NCI-H1092 treated with DMSO at 0.1 percent for 48 hours (cell line): Measurements from ENCODE around the gene ATXN1.
"Not testable (repeated sequence)": the region's sequence is repeated elsewhere in the genome, so short reads cannot be mapped to it uniquely, and the experiment has no call there.

ENCODE experiments used
- DNase-seq: peaks from one replicate; lab custom pipeline; 2025; lab: John Stamatoyannopoulos, UW

Gene ATXN1

DNA sequence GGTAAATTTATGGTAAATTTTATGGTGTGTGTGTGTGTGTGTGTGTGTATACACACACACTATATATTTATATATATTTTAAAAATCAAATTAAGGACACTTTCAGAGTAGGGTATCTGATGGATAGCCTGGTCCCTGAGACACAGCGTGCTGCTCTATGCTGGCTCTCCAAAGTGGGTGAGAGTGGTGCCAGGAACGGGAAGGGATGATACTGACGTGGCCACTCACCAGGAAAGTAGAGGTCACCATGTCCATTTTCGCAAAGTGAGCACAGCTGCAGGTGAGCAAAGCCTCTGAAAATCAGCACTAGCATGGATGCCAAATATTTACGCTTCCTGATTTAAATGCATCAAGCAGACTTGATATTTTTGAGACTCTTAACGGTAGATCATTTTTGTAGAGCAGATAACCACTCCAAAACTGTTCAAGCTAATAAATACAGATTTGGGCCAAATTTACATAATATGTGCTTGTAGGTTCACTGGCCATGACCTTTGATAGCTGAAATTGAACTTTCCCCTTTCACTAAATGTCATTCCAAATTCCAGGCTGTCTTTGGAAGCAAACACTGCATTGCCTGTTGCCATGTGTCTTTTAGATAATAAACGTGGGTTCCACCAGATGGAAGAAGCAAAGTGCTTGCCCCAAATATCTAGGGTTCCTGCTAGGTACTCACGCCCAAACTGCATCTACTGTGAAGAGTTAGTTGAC lies 116.6 kb downstream of the ATXN1 start:
- DNase-seq = no peak

DNA sequence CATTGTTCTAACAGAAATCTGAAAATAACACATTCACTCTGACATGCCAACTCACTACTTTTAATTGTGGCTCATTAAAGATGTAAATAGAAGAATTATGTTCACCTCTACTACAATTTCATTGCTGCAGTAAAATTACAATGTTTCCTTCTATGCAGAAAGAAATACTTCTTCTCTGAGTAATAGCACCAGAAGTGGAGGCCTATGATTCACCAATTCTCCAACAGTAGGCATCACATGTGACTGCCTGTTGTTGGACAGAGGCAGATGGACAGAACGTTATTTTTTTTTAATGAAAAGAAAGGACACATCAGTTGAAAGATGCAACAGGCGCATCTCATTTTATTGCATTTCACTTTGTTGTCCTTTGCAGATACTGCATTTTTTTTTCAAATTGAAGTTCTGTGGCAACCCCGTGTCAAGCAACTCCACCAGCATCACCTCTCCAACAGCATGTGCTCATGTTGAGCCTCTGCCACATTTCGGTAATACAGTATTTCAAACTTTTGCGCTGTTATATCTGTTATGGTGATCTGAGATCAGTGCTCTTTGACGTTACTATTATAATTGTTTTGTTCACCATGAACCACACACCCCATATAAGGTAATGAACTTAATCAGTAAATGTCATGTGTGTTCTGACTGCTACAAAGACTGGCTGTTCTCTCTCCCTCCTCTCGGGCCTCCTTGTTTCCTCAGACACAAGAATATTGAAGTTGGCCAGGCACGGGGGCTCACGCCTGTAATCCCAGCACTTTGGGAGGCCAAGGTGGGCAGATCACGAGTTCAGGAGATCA lies 121.4 kb downstream of the ATXN1 start:
- DNase-seq = no peak

DNA sequence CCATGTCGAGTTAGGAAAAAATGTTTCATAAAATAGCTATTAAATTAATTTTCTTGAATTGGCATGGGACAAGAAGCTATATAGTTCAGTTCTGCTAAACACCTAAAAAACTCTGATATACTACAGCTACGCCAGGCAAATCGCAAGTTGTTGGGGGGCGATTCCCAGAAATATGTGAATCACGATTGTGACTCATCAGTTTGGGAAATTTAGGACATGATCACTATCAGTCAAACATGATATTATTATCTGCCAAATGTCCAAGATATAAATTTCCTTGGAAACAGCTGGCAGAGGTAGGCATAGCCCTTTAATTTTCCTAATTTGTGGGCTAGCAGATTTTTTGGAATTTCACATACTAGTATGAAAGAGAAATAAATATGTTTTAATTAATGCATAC lies 123.6 kb downstream of the ATXN1 start:
- DNase-seq = no peak

DNA sequence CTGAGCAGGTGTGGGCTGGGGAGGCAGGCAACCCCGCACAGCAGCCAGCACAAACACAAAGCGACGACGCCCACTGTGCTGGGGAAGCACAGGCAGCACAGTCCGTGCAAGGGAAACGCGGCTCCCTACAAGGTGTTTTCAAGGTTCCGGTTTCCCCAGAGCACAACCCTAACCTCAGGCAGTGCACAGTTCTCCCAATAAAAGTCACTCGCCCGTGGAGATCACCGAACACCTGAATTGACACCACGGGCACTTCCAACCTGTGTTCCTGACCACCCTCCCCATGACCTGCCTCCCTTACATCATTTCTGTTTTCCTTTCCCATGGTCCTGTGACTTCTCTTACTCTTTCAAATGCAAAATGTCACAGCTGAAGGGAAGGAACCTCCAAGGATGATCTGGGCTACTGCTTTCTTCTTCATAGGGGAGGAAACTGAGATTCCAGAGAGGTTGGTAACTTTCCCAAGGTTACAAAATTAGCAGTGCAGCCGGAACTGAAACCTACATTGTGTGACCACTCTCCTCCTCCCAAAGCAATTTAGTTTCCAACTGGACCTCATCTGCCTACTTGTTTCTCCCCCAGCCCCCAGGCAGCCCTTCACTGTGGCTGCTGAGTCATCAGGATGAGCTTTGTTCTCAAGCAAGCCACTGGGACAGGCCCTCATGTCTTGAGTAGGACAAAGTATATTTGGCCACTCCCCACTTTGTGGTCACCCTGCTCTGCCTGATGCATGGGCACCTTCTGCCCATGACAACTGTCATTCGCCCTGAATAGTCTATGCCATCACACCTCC lies 125.3 kb downstream of the ATXN1 start:
- DNase-seq = no peak

DNA sequence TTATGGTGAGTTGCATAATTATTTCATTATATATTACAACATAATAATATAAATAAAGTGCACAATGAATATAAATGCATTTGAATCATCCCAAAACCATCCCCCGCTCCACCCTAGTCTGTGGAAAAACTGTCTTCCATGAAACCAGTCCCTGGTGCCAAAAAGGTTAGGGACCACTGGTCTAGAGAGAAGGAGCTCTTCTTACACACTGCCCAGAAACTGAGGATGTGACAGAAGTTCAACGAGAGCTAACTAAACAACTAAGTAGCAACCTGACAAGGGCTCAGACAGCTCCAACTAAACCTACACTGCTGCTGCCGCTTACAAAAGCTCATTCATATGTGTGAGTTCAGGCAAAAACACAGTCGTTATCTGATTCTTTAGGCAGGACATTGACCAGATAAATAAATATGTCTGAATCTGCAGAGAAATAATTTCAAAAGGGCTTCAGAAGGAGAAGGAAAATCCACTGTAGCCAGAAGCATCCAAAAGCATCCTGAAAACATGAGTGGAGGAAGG lies 125.9 kb downstream of the ATXN1 start:
- no peak for DNase-seq

- DNase-seq = no peak
Measured at GRCh38 chr6:16634855-16635254, 126.4 kb downstream of the ATXN1 start.

DNA sequence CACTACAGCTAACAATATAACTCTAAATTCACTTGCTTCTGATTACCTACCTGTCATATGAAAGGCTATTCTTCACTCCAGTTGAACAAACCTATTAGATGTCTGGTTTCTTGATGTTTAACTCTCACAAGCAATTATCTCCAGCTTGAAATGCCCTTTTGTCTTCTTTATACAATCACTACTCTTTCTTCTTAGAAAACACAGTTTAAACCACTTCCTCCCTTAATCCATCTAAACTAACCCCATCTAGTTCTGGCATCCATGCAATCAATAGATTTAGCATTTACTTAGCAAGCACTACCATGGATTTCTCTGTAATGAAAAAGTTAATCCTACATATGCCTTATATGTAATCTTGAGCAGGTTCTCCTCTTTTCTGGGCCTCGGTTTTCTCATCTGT lies 127.3 kb downstream of the ATXN1 start:
- no peak for DNase-seq

DNA sequence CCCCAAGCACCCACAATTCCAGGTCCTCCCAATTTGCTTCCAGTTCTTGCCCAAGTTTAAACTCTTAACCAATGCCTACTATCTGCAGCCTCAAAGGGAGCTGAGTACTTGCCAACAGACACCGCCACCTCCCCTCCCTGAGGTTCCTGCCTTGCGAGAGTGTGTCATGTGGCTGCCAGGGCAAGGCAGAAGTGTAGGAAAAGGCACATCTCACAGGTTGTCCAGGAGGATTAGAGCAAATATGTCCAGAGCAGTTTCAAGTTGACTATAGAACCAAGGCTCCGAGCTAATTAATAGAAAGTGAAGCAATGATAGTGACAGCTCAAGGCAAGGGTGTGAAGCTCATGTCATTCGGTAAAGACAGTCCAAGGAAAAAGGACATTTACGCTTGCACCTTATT lies 127.8 kb downstream of the ATXN1 start:
- no peak for DNase-seq

- DNase-seq = no peak
Measured at GRCh38 chr6:16632101-16632500, 129.2 kb downstream of the ATXN1 start.

DNA sequence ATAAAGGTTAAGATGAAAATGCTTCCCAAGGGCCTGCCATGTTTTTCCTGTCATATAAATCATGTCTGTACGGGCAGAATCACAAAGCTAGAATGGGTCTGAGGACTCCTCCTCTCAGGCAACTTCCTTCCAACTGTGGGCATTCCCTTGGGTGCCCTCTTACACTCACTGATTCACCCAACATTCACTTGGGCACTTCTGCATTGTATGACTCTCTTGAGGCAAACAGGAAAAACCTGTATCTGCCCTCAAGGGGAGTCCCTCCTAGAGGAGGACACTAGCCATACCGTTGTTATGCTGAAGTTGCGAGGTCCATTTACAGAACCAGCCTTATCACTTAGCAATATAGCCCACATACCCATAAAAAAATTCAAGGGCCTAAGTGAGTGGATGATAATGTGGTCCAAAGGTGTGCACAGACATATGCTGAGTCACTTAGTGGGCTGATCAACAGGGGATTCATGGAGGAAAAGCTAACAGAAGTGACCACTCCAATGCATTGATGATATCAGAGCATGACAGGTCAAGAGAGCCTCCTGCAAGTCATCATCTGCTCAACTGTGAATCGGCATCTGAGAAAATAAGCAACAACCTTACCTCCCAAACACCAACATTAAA lies 131.1 kb downstream of the ATXN1 start:
- DNase-seq = no peak

GRCh38 chr6:16628580-16628979 lies 132.7 kb downstream of the ATXN1 start:
- not testable (repeated sequence) for DNase-seq

DNA sequence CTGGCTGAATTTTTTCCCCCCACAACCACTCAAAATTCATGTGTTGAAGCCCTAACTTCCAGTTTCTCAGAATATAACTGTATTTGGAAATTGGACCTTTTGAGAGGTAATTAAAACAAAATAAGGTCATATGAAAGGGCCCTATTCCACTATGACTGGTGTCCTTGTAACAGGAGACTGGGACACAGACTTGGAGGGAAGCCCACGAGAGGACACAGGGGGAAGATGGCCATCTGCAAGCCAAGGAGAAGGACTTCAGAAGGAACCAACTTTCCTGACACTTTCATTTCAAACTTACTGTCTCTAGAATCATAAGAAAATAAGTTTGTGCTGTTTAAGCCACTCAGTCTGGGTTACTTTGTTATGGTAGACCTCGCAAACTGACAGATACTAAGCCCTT lies 134.6 kb downstream of the ATXN1 start:
- no peak for DNase-seq

DNA sequence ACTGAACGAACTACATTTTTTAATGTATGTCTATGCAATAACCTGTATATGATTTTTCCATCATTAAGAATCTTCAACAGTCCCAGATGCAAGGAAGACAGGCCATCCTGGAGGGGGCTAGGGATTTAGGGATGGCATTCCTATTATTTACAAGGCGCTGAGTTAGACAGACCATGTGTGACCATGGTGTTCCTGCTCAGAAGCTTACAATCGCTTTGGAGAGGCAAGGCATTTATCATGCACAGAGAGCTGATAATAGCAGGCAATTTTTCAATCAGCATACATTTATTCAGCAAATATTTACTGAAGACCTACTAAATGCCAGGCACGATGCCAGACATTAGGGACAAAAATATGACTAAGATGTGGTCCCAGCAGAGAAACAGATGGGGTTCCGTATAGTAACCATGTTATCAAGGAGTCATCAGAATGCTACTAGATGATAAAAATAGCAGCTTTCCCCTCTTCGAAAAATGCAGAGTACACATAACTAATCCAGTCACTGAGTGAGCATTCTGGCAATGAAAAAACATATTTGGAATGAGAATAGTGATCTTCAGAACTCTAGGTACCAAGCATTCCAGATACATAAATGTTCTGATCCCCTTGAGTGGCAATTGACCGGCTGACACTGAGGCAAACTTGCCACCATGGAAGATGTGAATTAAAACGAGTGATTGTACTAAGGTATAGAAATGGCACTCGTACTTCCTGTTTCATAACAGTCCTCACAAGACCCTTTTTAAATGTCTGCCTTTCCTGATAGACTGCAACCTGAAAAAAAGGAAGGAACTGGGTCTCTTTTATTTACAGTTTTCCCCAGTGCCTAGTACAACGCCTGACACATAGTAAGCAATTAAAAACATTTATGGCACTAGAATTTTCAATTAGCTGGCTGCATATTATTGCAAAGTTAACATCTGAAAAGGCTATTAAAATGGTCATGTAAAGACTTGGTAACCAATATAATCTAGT lies 135.7 kb downstream of the ATXN1 start:
- no peak for DNase-seq

DNA sequence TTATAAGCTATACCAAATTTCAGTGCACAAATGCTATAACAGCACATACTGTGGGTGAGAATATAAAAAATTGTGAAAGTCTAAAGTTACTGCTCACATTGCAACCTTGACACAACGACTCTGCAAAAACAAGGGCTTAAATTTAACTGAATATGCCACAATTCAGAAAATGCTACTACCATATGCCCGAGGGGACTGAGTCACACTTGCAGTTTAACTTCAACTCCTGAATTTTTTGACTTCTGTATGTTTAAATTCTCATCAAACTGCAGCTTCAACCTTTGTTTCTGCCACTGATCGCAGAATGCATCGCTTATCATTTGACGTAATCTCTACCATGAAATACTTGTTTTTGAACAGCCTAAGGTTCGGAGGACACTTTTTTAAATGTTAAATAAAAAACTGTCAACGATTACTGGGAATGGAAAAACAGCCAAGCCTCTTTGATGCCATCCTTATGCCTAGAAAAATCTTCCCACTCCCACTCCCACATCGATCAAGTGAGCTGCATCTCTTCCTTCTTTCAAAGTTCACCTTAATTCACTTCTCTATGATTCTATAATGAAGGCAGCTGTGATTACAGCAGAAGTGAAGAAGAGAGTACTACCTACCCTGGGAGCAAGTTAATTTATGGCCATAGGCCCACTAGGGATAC lies 136.5 kb downstream of the ATXN1 start:
- DNase-seq = no peak

GRCh38 chr6:16623731-16624130 lies 137.5 kb downstream of the ATXN1 start:
- DNase-seq = no peak

GRCh38 chr6:16623029-16623653 lies 138.1 kb downstream of the ATXN1 start:
- no peak for DNase-seq

GRCh38 chr6:16622193-16622592 lies 139.1 kb downstream of the ATXN1 start:
- no peak for DNase-seq

- no peak for DNase-seq
Measured at GRCh38 chr6:16621002-16621401, 140.3 kb downstream of the ATXN1 start.

GRCh38 chr6:16619777-16620176 lies 141.5 kb downstream of the ATXN1 start:
- no peak for DNase-seq

- DNase-seq = no peak
Measured at GRCh38 chr6:16618962-16619361, 142.3 kb downstream of the ATXN1 start.
